AG08396 (cell line): ENCODE measurements around the gene PTPRN2.
"Not testable (repeated sequence)": the region's sequence is repeated elsewhere in the genome, so short reads cannot be mapped to it uniquely, and the experiment has no call there.

ENCODE experiments used
- DNase-seq: peaks from one replicate; pipeline ENCODE4 v3.0.0; 2012; ENCODE audit warnings: low spot score, mixed read lengths

The PTPRN2 gene

DNA sequence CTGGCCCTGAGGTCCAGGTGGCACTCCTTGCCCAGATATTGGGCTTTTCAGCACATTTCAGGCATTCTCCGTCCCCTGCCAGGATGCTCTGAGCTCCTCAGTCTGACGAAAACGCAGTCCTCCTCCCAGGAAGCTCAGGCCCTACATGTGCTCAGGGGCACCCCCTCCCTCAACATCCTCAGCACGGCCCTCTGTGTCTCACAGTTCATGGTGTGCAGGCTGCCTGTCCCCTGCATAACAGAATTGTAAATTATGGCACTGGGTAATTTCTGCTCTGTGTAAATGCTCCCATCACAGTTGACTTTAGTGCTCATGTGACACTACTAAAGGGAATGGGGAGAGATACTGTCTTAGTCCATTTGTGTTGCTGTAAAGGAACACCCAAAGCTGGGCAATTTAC lies 687.1 kb downstream of the PTPRN2 start:
- no peak for DNase-seq

DNA sequence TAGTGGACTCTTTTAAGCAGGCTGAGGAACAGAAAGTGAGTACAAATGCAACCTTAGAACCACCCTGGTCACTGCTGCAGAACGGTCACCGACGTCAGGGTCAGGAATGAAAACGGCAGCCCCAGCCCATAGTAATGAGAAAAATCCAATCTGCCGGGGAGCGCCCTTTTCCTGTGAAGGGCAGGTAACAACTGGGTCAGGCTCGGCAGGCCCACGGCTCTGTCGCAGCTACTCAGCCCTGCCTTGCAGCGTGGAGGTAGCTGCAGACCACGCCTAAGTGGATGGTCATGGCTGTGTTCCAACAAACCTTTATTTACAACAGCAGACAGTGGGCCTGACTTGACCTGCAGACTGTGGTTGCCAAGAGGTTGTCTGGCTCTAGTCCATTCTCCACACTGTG lies 687.6 kb downstream of the PTPRN2 start:
- no peak for DNase-seq

DNA sequence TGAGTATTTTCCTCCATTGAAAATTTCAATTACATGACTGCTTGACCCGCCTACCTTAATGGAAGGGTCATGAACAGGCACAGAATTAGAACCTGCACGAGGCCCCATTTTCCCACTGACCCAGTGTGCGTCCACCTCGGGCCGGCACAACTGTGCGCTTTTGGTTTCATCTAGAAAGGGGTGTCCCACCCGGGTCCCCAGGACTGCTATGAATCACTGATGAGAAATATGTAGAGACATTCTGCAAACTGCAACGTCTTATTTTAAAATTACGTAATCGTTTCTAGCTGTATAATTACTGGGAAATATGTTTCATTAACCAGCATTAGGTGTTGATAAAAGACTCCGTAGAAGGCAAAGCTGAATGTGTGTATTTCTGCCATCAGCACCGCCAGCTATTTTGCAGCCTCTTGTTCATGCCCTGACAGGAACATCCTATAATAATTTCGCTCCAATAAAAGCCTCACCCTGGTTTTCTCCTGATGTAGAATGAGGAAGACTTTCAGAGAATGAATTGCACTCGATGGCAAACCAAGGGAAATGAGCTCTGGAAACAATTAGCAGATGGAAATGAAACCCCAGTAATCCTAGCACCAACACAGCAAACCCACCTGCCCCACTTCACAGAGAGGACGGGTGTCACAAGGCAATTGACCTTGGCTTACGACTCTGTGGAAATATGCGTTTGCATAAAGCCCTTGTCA lies 688.7 kb downstream of the PTPRN2 start:
- DNase-seq = no peak

DNA sequence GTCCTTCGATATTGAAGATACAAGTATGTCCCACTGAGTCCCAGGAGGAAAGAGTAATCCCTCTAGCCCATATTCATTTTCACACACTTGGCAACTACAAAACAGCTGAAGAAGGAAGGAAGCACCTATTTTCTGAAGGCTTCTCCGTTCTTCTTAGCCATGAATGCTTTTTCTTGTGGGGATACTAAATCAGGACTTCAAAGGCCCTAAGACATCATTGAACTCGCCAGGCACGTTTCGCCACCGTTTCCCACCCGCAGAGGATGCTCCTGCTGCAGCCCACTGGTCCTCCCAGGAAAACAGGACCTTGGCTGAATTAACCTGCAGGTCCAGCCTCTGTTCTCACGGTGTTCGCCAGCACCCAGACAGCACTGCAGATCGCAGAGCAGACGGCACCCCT lies 689.4 kb downstream of the PTPRN2 start:
- no peak for DNase-seq

DNA sequence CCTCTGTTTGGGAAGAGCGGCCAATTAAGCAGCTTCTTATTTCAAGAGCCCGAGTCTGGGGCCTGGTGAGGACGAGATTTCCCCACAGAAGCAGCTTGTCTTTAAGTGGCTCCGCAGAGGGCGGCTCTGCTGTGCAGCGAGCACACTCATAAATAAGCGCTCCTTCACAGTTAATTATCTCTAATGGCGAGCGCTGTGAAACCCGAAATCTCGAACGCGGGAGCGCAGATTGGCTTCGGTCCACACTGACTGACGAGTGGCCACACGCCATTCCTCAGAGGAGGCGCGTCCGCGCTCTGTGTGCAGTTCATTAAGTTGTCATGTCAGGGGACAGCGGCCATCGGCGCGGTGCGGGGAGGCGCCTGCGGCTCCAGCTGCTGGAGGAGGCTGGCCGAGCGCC lies 689.9 kb downstream of the PTPRN2 start:
- no peak for DNase-seq

DNA sequence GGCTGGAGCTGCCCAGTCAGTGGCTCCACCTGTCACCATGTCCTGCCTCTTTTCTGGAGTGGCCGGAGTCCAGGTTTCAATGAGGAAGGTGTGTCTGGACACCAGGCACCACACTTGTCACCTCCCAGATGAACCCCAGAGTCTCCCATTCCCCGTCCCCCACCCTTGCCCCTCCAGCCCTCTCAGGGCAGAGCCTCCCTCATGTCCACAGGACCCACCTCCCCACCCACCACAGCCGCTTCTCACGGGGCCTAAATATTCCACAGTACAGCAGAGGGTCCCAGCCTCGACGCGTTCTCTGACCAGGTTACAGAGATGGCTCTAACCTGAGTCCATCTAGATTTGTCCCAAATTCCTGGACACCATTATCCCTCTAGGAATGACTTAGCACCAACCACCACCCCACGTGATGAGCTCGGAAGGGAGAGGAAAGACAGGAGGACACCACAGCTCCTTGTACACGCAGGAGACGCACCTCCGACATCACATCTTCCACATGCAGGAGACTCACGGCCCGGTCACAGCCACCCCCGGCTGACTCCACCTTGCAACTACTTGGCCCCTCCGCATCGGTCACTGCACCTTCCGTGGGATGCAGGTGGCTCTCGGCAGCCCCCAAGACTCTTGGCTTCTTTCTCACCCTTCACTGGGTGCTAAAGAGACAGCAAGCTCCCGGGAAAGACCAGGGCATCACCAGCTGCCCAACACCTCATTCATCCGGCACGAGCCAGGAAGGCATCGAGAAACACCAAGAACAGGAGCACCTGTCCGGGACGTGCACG lies 690.7 kb downstream of the PTPRN2 start:
- no peak for DNase-seq

DNA sequence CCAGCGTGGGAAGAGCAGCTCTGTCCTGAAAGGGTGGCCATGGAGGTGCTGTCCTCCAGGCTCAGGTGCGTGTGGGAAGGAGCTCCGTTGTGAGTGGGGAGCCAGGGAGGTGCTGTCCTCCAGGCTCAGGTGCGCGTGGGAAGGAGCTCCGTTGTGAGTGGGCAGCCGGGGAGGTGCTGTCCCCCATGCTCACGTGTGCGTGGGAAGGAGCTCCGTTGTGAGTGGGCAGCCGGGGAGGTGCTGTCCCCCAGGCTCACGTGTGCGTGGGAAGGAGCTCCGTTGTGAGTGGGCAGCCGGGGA lies 691.3 kb downstream of the PTPRN2 start:
- not testable (repeated sequence) for DNase-seq

DNA sequence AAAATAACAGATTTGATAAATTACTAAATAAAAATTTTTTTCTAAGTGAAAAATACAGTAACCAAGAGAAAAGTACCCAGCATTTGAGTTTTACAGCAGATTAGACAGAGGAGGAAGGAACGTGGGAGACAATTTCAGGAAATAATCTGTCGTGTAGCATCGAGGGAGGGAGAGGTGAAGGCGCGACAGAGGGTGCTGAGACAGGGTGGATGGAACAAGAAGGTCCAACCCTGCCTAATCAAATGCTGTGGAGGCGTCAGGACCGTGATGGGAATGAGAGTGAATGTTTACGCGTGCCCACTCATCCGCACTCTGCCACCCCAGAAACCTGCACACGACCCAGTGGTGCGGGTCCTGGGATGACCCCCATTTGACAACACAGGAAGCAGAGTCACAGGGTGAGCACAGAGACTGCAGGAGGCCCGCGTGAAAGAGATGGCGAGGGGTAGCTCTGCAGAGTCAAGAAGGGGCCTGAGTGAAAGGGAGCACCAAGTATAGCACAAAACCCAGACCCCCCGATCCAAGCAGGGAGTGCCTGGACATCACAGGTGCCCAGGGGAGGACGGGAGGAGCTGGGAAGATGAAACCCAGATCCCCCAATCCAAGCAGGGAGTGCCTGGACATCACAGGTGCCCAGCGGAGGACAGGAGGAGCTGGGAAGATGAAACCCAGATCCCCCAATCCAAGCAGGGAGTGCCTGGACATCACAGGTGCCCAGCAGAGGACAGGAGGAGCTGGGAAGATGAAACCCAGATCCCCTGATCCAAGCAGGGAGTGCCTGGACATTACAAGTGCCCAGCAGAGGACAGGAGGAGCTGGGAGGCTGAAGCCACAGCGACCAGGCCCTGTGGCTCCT lies 691.9 kb downstream of the PTPRN2 start:
- no peak for DNase-seq

DNA sequence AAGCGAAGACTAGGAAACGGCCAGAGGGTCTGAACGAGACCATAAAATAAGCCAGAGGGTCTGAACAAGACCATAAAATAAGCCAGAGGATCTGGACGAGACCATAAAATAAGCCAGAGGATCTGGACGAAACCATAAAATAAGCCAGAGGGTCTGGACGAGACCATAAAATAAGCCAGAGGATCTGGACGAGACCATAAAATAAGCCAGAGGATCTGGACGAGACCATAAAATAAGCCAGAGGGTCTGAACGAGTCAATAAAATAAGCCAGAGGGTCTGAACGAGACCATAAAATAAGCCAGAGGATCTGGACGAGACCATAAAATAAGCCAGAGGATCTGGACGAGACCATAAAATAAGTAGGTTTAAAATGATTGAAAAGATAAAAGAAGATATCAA lies 692.5 kb downstream of the PTPRN2 start:
- DNase-seq = not testable (repeated sequence)

DNA sequence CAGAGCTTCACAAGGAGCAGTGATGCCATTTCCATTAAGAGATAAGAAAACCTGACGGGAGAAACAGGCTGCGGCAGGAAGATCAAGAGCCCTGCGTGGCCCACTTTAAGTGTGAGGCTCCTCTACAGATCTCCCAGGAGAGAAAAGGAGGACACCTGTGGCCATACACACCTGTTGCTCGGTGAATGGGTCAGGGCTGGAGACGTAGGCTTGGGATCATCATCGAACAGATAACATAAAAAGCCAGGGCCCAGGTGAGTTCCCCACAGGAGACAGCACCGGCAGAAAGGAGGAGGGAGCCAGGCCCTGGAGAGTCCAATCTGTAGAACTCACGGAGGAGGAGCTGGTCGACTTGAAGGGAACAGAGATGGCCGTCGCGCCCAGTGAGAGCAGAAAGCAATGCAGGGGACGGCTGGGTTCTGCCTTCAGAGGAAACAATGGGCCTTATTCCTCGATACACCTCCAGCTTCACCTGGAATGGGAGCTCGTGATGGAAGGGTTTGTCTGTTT lies 694.0 kb downstream of the PTPRN2 start:
- no peak for DNase-seq

DNA sequence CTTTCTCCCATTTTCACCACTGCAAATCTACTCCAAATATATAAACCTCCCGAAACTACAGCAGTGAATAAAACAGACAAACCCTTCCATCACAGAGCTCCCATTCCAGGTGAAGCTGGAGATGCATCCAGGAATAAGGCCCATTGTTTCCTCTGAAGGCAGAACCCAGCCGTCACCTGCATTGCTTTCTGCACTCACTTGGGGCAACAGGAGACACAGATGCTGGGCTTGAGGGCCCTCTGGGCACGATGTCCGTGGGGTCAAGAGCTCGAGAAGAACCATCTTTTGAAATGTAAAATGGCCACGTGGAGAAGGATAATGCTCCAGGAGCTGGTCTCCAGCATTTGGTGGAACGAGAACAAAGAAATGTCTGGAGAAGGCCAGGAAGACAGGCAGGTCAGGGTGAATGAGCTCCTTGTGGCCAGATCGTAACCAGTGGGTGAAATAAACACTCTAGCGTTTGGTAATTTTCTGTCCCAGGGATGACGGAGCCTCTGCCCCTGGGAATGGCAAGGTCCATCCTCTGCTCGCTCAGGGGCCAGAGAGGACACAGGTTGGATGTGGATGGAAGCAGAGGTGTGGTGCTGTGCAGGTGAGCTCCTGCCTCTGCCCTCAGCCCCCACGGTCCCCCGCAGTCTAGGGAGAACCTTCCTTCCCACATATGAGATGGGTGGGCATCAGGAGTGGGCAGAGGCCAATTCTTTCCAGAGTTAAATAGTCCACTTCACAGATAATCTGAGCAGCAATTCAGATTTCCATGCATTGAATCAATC lies 694.7 kb downstream of the PTPRN2 start:
- no peak for DNase-seq

DNA sequence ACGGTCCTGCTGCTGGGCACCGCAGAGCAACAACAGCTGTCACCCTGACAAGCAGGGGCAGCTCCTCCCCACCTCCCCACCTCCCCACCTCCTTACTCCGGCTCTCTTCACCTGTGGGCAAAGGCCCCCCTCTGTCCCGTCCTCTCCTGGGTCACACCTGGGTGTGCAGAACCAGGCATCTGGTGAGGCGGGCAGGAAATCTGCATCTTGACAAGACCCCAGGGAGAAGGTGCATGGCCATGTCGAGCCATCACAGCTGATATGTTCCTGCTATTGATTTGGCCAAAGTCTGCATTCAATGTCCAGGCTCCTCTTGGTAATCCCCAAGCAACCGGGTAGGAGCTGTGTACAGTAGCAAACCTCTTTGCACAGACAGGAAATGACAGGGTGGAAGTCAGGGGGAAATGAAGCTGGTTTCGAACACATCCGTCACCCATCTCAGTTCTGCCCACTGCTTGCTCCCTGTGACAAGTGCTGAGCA lies 696.7 kb downstream of the PTPRN2 start:
- no peak for DNase-seq

DNA sequence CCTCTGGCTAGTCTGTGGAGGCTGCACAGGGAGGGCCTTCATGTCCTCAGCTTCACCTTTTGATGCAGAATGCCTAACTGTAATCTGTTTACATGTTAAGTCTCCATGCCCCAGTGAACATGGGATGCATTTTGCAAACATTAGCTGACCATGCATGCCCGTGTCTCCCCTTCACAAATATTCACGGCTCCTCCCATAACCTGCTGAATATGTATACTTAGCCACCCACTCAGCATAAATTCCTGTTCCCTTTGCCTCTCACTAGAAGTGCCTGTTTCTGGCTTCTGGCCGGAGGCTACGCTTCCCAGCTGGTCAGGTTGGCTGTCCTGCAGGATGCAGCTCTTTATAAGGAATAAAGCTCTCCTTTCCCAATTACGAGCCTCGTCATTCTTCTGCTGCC lies 698.1 kb downstream of the PTPRN2 start:
- no peak for DNase-seq

DNA sequence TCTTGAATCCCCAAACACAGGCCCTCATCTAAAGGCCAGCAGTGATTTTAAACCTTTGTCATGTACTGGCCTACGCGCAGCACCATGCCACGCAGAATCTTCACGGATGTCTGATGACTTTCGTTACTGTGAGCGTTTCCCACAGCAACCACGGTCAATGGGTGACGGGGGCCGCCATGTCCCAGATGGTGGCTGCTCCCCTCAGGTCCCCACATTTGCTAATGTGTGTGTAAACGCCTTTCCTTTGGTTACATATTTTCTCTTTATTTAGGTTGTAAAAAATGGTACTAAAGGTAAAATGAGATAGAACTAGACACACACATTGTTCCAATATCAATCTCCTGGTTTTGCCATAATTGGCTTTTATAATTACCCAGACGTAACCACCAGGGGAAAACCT lies 699.0 kb downstream of the PTPRN2 start:
- DNase-seq = no peak

DNA sequence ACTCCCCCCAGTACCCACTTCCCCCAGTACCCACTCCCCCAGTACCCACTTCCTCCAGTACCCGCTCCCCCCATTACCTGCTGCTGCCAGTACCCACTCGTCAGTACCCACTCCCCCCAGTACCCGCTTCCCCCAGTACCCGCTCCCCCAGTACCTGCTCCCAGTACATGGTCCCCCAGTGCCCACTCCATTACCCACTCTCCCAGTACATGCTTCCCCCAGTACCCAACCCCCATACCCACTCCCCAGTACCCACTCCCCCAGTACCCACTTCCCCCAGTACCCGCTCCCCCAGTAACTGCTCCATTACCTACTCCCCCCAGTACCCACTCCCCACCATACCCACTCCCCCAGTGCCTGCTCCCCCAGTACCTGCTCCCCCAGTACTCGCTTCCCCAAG lies 700.2 kb downstream of the PTPRN2 start:
- DNase-seq = no peak

DNA sequence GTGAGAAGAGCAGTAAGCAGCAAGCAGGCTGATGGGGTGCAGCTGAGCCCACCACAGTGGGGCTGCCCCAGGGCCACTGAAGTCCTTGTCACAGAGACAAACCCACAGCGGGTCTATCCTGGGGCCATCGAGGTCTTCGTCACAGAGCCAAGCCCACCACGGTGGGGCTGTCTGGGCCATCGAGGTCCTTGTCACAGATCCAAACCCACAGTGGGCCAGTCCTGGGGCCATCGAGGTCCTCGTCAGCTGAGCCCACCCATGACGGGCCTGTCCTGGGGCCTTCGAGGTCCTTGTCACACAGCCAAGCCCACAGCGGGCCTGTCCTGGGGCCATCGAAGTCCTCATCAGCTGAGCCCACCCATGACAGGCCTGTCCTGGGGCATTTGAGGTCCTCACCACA lies 700.9 kb downstream of the PTPRN2 start:
- DNase-seq = no peak

DNA sequence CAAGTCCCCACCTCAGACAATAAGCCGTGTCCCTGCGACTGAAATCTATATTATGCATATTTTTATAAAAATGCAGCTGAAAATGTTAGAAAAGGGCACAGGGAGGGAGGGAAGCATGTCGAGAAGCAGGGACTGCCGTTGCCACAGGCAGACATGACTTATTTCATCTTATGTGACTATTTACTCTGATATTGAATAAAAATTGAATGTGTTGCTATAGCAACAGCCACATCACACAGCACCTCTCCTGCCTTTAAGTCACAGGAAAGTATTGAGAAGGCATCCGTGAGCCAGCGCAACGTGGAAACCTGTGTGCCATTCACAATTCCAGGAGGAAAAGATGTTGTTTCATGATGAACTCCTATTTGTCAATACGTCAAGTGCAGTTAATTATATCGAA lies 701.4 kb downstream of the PTPRN2 start:
- DNase-seq = no peak

DNA sequence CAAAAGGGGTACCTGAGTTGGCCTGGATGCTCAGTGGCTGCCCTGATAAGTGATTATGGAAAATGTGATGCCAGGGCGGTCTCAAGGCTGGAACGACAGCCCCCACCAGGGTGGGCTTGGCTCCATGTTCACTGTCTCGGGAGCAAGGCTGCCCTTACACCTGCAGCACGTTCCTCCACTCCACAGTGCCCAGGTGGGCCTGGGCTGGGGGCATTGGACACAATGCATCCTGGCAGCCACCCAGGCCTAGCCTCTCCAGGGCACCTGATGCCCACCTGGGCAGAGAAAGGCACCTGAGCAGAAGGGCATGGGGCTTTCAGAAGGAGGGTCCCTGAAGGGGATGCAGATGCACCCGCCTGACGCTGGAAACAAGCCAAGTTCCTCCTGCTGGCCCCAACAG lies 702.5 kb downstream of the PTPRN2 start:
- DNase-seq = no peak

DNA sequence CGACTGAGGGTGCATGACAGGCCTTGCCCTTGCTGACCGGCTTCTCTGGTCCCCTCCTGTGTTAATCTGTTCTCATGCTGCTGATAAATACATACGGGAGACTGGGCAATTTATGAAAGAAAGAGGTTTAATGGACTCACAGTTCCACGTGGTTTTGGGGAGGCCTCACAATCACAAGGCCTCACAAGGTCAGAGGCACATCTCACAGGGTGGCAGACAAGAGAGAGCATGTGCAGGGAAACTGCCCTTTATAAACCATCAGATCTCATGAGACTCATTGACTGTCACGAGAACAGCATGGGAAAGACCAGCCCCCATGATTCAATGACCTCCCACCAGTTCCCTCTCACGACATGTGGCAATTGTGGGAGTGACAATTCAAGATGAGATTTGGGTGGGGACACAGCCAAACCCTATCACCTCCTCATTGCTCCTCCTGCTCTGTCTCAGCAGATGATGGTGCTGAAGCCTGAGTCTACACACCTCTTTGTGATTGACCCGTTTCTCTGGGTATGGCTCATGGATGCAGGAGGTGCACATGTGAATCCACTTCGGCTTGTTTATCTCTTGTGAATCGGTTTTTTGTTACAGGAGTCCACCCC lies 703.1 kb downstream of the PTPRN2 start:
- DNase-seq = no peak

DNA sequence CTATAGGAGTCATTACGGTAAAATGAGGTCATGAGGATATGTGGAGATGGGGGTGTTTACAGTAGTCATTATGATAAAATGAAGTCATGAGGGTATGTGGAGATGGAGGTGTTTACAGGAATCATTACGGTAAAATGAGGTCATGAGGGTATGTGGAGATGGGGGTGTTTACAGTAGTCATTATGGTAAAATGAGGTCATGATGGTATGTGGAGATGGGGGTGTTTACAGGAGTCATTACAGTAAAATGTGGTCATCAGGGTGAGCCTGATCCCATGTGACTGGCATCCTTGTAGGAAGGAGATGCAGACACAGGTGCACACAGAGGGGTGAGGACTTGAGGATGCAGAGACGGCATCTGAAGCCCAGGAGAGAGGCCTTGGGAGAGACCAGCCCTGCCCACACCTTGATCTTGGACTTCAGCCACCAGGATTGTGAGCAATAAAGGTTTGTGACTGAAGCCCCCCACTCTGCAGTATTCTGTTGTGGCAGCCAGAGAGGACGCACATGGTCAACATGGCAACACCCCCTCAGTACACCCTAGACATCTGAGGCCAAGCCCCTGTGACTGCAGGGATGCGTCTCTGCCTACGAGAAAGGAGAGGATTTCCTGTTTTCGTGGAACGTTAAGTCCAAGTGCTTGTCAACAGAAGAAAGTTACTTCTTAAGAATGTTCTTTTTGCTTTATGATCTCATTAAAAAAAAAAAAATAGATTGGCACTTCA lies 706.4 kb downstream of the PTPRN2 start:
- DNase-seq = no peak

DNA sequence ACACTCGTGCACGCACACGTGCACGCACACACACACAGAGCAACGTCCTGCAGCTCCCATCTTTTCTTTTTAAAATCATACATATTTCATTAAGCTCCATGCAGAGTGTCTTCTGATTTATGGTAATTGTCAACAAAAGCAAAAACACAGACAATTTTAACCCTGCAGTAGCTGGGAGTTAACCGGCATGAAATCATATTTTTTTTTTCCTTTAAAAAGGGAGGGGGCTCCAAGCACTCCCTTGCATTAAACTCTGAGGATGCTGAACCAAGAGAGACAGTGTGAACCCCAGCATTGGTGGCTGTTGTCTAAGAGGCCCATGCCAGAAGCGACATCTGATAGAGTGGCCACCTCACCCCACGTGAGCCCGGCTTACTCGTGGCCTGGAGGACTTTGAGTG lies 708.2 kb downstream of the PTPRN2 start:
- DNase-seq = no peak
